Measurements from ENCODE around the gene WNT1. TPM values are rescaled to one million over a fixed set of nuclear protein-coding genes. Genes with fewer than 3 reads are reported as not detected.

Gene WNT1
- polyA plus RNA-seq, 3 donors: 0.33 TPM; not detected in 2

DNA sequence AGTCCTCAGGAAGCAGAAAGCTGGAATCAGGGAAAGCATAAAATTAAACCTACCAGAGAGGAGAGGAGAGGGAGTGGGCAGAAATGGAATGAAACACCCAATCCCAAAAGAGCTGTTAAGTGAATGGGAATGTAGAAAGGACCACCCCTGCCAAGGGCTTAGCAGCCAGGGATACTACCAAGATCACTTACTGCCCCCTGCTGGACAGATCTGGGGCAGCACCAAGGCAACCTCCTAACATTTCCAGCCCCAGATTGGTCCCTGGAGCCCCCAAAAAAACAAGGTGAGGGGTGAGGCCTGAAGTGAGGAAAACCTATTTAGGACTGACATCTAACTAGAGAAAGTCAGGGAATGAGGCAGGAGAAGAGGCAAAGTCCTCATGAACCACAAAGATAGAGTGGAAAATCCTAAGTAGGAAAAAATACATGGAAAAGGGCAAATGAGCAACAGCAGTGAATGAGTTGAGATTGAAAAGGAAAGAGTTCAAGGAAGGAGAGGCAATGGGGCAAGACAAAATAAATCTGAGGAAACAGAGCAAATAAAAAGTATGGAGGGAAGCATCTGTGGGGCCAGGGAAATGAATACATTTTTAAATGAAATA, 41.6 kb upstream of the WNT1 start:
- TF ChIP-seq, protein P1, sequence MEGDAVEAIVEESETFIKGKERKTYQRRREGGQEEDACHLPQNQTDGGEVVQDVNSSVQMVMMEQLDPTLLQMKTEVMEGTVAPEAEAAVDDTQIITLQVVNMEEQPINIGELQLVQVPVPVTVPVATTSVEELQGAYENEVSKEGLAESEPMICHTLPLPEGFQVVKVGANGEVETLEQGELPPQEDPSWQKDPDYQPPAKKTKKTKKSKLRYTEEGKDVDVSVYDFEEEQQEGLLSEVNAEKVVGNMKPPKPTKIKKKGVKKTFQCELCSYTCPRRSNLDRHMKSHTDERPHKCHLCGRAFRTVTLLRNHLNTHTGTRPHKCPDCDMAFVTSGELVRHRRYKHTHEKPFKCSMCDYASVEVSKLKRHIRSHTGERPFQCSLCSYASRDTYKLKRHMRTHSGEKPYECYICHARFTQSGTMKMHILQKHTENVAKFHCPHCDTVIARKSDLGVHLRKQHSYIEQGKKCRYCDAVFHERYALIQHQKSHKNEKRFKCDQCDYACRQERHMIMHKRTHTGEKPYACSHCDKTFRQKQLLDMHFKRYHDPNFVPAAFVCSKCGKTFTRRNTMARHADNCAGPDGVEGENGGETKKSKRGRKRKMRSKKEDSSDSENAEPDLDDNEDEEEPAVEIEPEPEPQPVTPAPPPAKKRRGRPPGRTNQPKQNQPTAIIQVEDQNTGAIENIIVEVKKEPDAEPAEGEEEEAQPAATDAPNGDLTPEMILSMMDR (IDR thresholded peaks at IDR 0.05): peak; percentile 95
- H2AFZ ChIP-seq (ENCODE audit: insufficient read depth, low read depth, low read length, poor library complexity, severe bottlenecking): no peak overlapping the region
- Mint-ChIP-seq H3K27ac (peak overlapping the region in 3 of 7 donors; percentile 35 to 53 (median 36)), H3K4me3 (no peak overlapping the region), H3K4me1 (peaks cover 31% of the 10 kb centered on the region), H3K27me3 (ENCODE audit: low read depth in 3 of 3) (peaks cover 0 to 2% (median 0%) of the 10 kb centered on the region in 3 donors), H3K9me3 (no peaks in the 10 kb centered on the region), H3K36me3 (peaks cover 81 to 93% of the 10 kb centered on the region in 2 donors)
- H3K4me3 ChIP-seq (replicated peaks in 1 of 3; ENCODE audit: low read depth in 2 of 3, low read length in 3 of 3): no peak overlapping the region
- H3K79me2 ChIP-seq (ENCODE audit: insufficient read depth, low read length): no peaks in the 10 kb centered on the region
- no peak overlapping the region for H3K4me2 ChIP-seq (replicated peaks; ENCODE audit: extremely low read depth, low read length, poor library complexity, severe bottlenecking)
- DNase-seq: peak; percentile 43 to 68 (median 59)
- H3K9ac ChIP-seq (ENCODE audit: insufficient read depth, low read length, poor library complexity, severe bottlenecking): no peak overlapping the region
- H3K36me3 ChIP-seq (replicated peaks in 1 of 2; ENCODE audit: control insufficient read depth in 1 of 2, insufficient read depth in 2 of 2, low read length in 2 of 2): peaks cover 61 to 90% of the 10 kb centered on the region in 2 donors
- no peak overlapping the region for H3K27ac ChIP-seq (ENCODE audit: low read depth in 1 of 2, low read length in 2 of 2)
- intact Hi-C loops (cut with micrococcal nuclease): no loop called here
- H3K27me3 ChIP-seq (ENCODE audit: control insufficient read depth in 2 of 2, insufficient read depth in 2 of 2, low read length in 2 of 2): no peaks in the 10 kb centered on the region
- H4K20me1 ChIP-seq (ENCODE audit: insufficient read depth, low read length): peaks cover 81% of the 10 kb centered on the region
- no peaks in the 10 kb centered on the region for H3K9me3 ChIP-seq (replicated peaks in 1 of 2; ENCODE audit: control insufficient read depth in 1 of 2, insufficient read depth in 1 of 2, low read length in 2 of 2)
- H3K4me1 ChIP-seq (ENCODE audit: control insufficient read depth in 1 of 2, insufficient read depth in 2 of 2, low read length in 2 of 2): peaks cover 29 to 30% of the 10 kb centered on the region in 2 donors

DNA sequence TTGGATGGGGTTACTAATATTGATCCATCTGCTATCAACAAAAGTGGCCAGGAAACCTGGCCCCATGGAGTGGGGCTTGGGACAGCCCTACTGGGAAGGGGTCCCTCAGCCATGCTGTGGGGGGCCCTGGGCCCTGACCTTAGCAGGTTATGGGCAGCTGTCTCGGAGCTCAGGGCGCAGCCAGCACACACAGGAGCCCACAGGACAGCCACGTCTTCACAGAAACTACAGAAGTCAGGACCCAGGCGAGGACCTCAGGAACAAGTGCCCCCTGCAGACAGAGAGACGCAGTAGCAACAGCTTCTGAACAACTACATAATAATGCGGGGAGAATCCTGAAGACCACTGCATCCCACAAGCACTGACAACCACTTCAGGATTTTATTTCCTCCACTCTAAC, 41.0 kb upstream of the WNT1 start:
- Mint-ChIP-seq H3K27me3 (ENCODE audit: low read depth in 3 of 3) (peaks cover 0 to 2% (median 0%) of the 10 kb centered on the region in 3 donors), H3K9me3 (no peaks in the 10 kb centered on the region), H3K36me3 (peaks cover 85 to 96% of the 10 kb centered on the region in 2 donors), H3K4me1 (peaks cover 33% of the 10 kb centered on the region), H3K27ac (peak overlapping the region in 2 of 7 donors; percentile 21 to 32), H3K4me3 (no peak overlapping the region)
- no peaks in the 10 kb centered on the region for H3K27me3 ChIP-seq (ENCODE audit: control insufficient read depth in 2 of 2, insufficient read depth in 2 of 2, low read length in 2 of 2)
- H2AFZ ChIP-seq (ENCODE audit: insufficient read depth, low read depth, low read length, poor library complexity, severe bottlenecking): no peak overlapping the region
- H3K9ac ChIP-seq (ENCODE audit: insufficient read depth, low read length, poor library complexity, severe bottlenecking): no peak overlapping the region
- no peak overlapping the region for H3K27ac ChIP-seq (ENCODE audit: low read depth in 1 of 2, low read length in 2 of 2)
- H3K4me2 ChIP-seq (replicated peaks; ENCODE audit: extremely low read depth, low read length, poor library complexity, severe bottlenecking): no peak overlapping the region
- 93% methylated on average over 5 of the region's 6 CpGs for whole genome bisulfite sequencing (ENCODE audit: insufficient coverage)
- no peak for DNase-seq
- H3K9me3 ChIP-seq (replicated peaks in 1 of 2; ENCODE audit: control insufficient read depth in 1 of 2, insufficient read depth in 1 of 2, low read length in 2 of 2): no peaks in the 10 kb centered on the region
- no peak overlapping the region for H3K4me3 ChIP-seq (replicated peaks in 1 of 3; ENCODE audit: low read depth in 2 of 3, low read length in 3 of 3)
- peaks cover 88% of the 10 kb centered on the region for H4K20me1 ChIP-seq (ENCODE audit: insufficient read depth, low read length)
- TF ChIP-seq, protein P1 (IDR thresholded peaks at IDR 0.05): no peak
- peaks cover 57 to 92% of the 10 kb centered on the region in 2 donors for H3K36me3 ChIP-seq (replicated peaks in 1 of 2; ENCODE audit: control insufficient read depth in 1 of 2, insufficient read depth in 2 of 2, low read length in 2 of 2)
- peaks cover 29 to 30% of the 10 kb centered on the region in 2 donors for H3K4me1 ChIP-seq (ENCODE audit: control insufficient read depth in 1 of 2, insufficient read depth in 2 of 2, low read length in 2 of 2)
- intact Hi-C loops (cut with micrococcal nuclease): no loop called here
- peaks cover 2% of the 10 kb centered on the region for H3K79me2 ChIP-seq (ENCODE audit: insufficient read depth, low read length)
